Fibroblast of the aortic adventitia (primary cell): Measurements from ENCODE around the gene TOM1L2. TPM values are rescaled to one million over a fixed set of nuclear protein-coding genes. Genes with fewer than 3 reads are reported as not detected.

ENCODE experiments used
- DNase-seq: peaks from one replicate; pipeline ENCODE4 v3.0.0-alpha.2; 2010; ENCODE audit warnings: low read depth
- H3K4me3 ChIP-seq: 2 replicates; pipeline ENCODE4 v1.5.1; 2011; ENCODE audit warnings: low read depth, mild to moderate bottlenecking, control low read depth, low read length, moderate library complexity
- total RNA-seq: library from RNA; depleted of rRNA; stranded (reverse); fragments of >200 nt; gene quantifications from 2 replicates; pipeline ENCODE4 v1.2.3, GENCODE V29; 2012; ENCODE audit warnings: low replicate concordance
- TF ChIP-seq, protein P1 (sequence below): IDR thresholded peaks from 2 replicates; pipeline ENCODE4 v1.5.1; 2011; ENCODE audit warnings: mild to moderate bottlenecking, low read length, control low read depth, inconsistent platforms; ENCODE audit not compliant: insufficient read depth

The TOM1L2 gene
- total RNA-seq, 1 donor: 40.3 TPM

DNA sequence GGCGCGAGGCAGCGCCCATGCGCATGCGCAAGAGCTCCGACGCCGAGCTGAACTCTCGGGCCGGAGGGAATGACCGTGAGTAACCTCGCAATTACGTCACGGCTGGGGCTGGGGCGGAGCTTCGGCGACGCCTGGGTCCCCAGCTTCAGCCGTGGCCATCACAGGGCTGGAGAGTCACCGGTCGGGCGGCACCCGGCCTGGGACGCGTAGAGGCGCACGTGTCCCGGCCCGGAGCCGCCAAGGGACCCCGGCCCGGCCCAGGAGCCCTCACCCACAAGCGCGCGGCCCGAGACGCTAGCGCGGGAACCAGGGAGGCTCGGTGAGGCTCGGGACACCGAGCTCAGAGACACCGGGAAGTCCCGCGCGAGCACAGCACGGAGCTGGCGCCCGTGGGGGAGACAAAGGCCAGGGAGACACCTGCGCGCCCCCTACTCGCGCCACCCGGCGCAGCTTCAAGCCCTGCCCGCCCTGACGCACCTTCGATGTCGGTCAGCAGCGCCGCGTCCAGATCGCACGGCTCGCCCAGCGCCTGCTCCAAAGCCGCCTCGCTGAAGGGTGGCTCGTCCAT, 135.9 kb downstream of the TOM1L2 start:
- TF ChIP-seq, protein P1, sequence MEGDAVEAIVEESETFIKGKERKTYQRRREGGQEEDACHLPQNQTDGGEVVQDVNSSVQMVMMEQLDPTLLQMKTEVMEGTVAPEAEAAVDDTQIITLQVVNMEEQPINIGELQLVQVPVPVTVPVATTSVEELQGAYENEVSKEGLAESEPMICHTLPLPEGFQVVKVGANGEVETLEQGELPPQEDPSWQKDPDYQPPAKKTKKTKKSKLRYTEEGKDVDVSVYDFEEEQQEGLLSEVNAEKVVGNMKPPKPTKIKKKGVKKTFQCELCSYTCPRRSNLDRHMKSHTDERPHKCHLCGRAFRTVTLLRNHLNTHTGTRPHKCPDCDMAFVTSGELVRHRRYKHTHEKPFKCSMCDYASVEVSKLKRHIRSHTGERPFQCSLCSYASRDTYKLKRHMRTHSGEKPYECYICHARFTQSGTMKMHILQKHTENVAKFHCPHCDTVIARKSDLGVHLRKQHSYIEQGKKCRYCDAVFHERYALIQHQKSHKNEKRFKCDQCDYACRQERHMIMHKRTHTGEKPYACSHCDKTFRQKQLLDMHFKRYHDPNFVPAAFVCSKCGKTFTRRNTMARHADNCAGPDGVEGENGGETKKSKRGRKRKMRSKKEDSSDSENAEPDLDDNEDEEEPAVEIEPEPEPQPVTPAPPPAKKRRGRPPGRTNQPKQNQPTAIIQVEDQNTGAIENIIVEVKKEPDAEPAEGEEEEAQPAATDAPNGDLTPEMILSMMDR: no peak
- H3K4me3 ChIP-seq: peak overlapping the region; percentile 92

GRCh38 chr17:17835415-17836249, 136.6 kb downstream of the TOM1L2 start:
- TF ChIP-seq, protein P1: no peak
- no peak for DNase-seq
- H3K4me3 ChIP-seq: peak overlapping the region; percentile 92

More for the DNA sequence above, 135.9 kb downstream of the TOM1L2 start:
- peak; percentile 92 for DNase-seq

DNA sequence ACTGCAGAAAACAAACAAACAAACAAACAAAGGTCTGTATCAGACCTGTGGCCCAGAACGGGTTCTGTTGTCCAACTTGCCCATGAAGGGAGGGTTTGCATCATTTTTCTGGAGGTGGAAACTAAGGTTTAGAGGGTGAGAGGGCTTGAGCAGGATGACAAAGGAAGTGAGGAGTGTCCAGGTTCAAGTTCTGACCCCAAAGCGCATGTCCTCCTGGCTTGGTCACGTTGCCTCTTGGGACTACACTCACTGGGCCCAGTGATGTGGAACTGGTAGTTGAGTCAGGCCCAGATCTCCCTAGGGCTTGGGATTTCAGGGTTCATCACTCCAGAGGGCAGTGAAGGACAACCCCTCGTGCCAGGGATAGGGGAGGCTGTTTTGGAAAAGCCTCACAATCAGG, 137.2 kb downstream of the TOM1L2 start:
- DNase-seq: no peak
- H3K4me3 ChIP-seq: peak overlapping the region; percentile 92
- TF ChIP-seq, protein P1: no peak

DNA sequence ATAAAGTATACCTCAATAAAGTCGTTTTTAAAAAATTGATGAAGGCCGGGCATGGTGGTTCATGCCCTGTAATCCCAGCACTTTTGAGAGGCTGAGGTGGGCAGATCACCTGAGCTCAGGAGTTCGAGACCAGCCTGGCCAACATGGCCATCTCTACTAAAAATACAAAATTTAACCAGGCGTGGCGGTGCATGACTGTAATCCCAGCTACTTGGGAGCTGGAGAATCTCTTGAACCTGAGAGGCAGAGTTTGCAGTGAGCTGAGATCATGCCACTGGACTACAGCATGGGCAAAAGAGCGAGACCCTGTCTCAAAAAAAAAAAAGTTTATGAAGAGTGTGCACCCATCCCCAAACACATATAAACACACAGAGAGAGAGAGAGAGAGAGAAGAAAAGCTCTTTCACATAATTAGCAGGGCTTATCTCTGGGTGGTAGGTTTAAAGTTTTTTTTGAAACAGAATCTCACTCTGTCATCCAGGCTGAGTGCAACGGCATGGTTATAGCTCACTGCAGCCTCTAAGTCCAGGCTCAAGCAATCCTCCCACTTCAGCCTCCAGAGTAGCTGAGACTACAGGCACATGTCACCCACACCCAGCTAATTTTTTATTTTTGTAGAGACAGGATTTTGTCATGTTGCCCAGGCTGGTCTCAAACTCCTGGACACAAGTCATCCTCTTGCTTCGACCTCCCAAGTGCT, 138.4 kb downstream of the TOM1L2 start:
- DNase-seq: no peak
- H3K4me3 ChIP-seq: no peak overlapping the region
- TF ChIP-seq, protein P1: no peak

- DNase-seq: no peak
- H3K4me3 ChIP-seq: no peak overlapping the region
- TF ChIP-seq, protein P1: no peak
Observed at GRCh38 chr17:17832032-17832363, 140.2 kb downstream of the TOM1L2 start.

DNA sequence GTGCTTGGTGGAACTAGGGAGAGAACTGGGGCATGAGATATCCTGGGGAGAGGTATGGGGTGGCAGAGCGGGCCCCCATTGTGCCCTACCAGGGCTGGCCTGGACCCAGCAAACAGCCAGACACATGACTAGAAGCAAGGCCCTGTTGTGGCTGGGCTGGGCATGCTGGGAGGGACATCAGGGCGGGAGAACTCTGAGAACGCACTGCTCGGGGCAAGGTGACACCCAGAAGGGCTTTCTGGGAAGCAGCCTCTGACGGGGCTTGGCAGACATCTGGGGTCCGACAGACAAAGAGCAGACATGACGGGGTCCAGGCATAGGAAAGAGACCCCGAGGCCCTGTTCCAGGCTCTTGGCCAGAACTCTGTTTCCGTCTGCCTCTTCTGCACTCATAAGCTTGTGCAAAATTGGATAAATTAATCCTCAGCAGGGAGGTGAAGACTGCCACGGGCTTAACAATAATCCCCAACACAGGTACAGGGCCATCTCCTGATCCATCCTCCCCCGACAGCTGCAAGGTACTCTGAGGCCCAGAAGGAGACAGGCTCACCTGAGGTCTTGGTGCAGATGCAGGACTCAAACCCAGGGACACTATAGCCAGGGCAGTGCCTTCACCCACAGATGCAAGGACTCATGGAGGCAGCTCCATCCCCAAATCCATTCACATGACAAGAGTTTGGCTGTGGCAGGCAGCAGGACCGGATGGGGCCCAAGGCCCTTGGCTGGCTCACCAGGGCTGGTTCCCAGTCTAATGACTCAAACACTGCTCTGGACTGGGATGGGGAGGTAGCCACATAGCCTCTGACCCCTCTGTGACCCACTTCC, 140.8 kb downstream of the TOM1L2 start:
- no peak overlapping the region for H3K4me3 ChIP-seq
- peak; percentile 58 for DNase-seq
- TF ChIP-seq, protein P1: no peak
